Spleen (tissue), 7 donors: ENCODE results near the gene LRRC49.

Source experiments
- POLR2AphosphoS5 ChIP-seq, 3 donors: sonication (generic); formaldehyde crosslinking; IDR thresholded peaks; one replicate each; pipeline ENCODE4 v1.5.1; 2017; ENCODE audit warnings: antibody characterized with exemption in 3 of 3
- TF ChIP-seq, protein P1 (sequence below), 11 experiments: fragments of 200-600 bp in 7 of 11; fragments of 450-650 bp in 4 of 11; sonication (generic) in 4 of 11; IDR thresholded peaks in 8 of 11; conservative IDR thresholded peaks in 3 of 11; 1 replicate in 7 of 11; 2 replicates in 4 of 11; pipeline versions ENCODE4 v1.4.0 to v1.8.0; 2016 to 2021; ENCODE audit warnings: antibody characterized with exemption in 11 of 11, inconsistent platforms in 4 of 11, mild to moderate bottlenecking in 1 of 11
- donor health status: DM: no; HTN: no; CAD: no; lungs with moderate emphysema.
- donor health status: DM: no; HTN: no; CAD: no.
- donor health status: DM: no; HTN: no; CAD: no.

GRCh38 chr15:70854666-70854976 is 38.0 kb upstream of the LRRC49 start:
- TF ChIP-seq, protein P1, sequence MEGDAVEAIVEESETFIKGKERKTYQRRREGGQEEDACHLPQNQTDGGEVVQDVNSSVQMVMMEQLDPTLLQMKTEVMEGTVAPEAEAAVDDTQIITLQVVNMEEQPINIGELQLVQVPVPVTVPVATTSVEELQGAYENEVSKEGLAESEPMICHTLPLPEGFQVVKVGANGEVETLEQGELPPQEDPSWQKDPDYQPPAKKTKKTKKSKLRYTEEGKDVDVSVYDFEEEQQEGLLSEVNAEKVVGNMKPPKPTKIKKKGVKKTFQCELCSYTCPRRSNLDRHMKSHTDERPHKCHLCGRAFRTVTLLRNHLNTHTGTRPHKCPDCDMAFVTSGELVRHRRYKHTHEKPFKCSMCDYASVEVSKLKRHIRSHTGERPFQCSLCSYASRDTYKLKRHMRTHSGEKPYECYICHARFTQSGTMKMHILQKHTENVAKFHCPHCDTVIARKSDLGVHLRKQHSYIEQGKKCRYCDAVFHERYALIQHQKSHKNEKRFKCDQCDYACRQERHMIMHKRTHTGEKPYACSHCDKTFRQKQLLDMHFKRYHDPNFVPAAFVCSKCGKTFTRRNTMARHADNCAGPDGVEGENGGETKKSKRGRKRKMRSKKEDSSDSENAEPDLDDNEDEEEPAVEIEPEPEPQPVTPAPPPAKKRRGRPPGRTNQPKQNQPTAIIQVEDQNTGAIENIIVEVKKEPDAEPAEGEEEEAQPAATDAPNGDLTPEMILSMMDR (IDR thresholded peaks at IDR 0.05 in 8 of 11, conservative IDR thresholded peaks at IDR 0.05 in 3 of 11), result no peak
- TF ChIP-seq POLR2AphosphoS5 (IDR thresholded peaks at IDR 0.05), result no peak
